HG03439 (cell line): ENCODE data around the gene S100P.
"Not testable (repeated sequence)": the region's sequence is repeated elsewhere in the genome, so short reads cannot be mapped to it uniquely, and the experiment has no call there.

Experiments
- ATAC-seq: cut with Tn5 transposase; IDR thresholded peaks from one replicate; pipeline ENCODE4 v1.9.1; 2021; ENCODE audit warnings: mild to moderate bottlenecking, moderate library complexity; ENCODE audit not compliant: unreplicated experiment

S100P gene

GRCh38 chr4:6693231-6694176, at the start of gene S100P:
Gene S100P, plus strand, starts transcription at chr4:6693878. Its CDS starts 55 bp downstream, at chr4:6693933.
- ATAC-seq = no peak

- ATAC-seq = no peak
Measured at GRCh38 chr4:6644792-6645530, 48.7 kb upstream of the S100P start.

GRCh38 chr4:6647169-6647568, 46.5 kb upstream of the S100P start:
- ATAC-seq = no peak

- no peak for ATAC-seq
Measured at GRCh38 chr4:6647582-6648230, 46.0 kb upstream of the S100P start.

- no peak for ATAC-seq
Measured at GRCh38 chr4:6649216-6649615, 44.5 kb upstream of the S100P start.

GRCh38 chr4:6654211-6654610, 39.5 kb upstream of the S100P start:
- not testable (repeated sequence) for ATAC-seq

GRCh38 chr4:6655291-6655690, 38.4 kb upstream of the S100P start:
- ATAC-seq = not testable (repeated sequence)

GRCh38 chr4:6655924-6656323, 37.8 kb upstream of the S100P start:
- ATAC-seq = no peak

GRCh38 chr4:6657242-6658208, 36.2 kb upstream of the S100P start:
- no peak for ATAC-seq

- no peak for ATAC-seq
Measured at GRCh38 chr4:6658209-6658595, 35.5 kb upstream of the S100P start.

- no peak for ATAC-seq
Measured at GRCh38 chr4:6658597-6659075, 35.0 kb upstream of the S100P start.

GRCh38 chr4:6659897-6660296, 33.8 kb upstream of the S100P start:
- ATAC-seq = no peak

GRCh38 chr4:6660430-6660829, 33.2 kb upstream of the S100P start:
- no peak for ATAC-seq

GRCh38 chr4:6662591-6662990, 31.1 kb upstream of the S100P start:
- no peak for ATAC-seq

- no peak for ATAC-seq
Measured at GRCh38 chr4:6663596-6664393, 29.9 kb upstream of the S100P start.

- ATAC-seq = no peak
Measured at GRCh38 chr4:6665320-6665654, 28.4 kb upstream of the S100P start.

- ATAC-seq = no peak
Measured at GRCh38 chr4:6668391-6668790, 25.3 kb upstream of the S100P start.

GRCh38 chr4:6671648-6672047, 22.0 kb upstream of the S100P start:
- no peak for ATAC-seq

- ATAC-seq = no peak
Measured at GRCh38 chr4:6672131-6672530, 21.5 kb upstream of the S100P start.
